ENCODE measurements around the gene SPATA31D3.
"Not testable (repeated sequence)": the region's sequence is repeated elsewhere in the genome, so short reads cannot be mapped to it uniquely, and the experiment has no call there.

Gene SPATA31D3

GRCh38 chr9:81943393-81943792 lies at the start of gene SPATA31D3:
SPATA31D3 (plus strand) TSS chr9:81943500; CDS start chr9:81943586, 86 bp downstream.
- not testable (repeated sequence) for DNase-seq

- no peak for DNase-seq
These were observed 49.4 kb upstream of the SPATA31D3 start for GRCh38 chr9:81893929-81894328.

- no peak for DNase-seq
These were observed 48.4 kb upstream of the SPATA31D3 start for GRCh38 chr9:81894891-81895290.

GRCh38 chr9:81896070-81896469 lies 47.2 kb upstream of the SPATA31D3 start:
- no peak for DNase-seq

GRCh38 chr9:81898851-81899250 lies 44.4 kb upstream of the SPATA31D3 start:
- no peak for DNase-seq

- no peak for DNase-seq
These were observed 41.1 kb upstream of the SPATA31D3 start for GRCh38 chr9:81902196-81902595.

GRCh38 chr9:81902626-81903025 lies 40.7 kb upstream of the SPATA31D3 start:
- DNase-seq: no peak

- DNase-seq: no peak
These were observed 36.6 kb upstream of the SPATA31D3 start for GRCh38 chr9:81906671-81907070.

- DNase-seq: no peak
These were observed 31.2 kb upstream of the SPATA31D3 start for GRCh38 chr9:81912135-81912534.

GRCh38 chr9:81915801-81916505 lies 27.3 kb upstream of the SPATA31D3 start:
- no peak for DNase-seq

GRCh38 chr9:81918507-81918906 lies 24.8 kb upstream of the SPATA31D3 start:
- not testable (repeated sequence) for DNase-seq

GRCh38 chr9:81928305-81928704 lies 15.0 kb upstream of the SPATA31D3 start, which contains the start of gene SPATA31D4:
SPATA31D4 (plus strand) TSS chr9:81928428; CDS start chr9:81928514, 86 bp downstream.
- not testable (repeated sequence) for DNase-seq

GRCh38 chr9:81930147-81930546 lies 13.2 kb upstream of the SPATA31D3 start:
- not testable (repeated sequence) for DNase-seq

- DNase-seq: not testable (repeated sequence)
These were observed 9.8 kb upstream of the SPATA31D3 start for GRCh38 chr9:81933547-81933946.

- DNase-seq: not testable (repeated sequence)
These were observed 5.3 kb downstream of the SPATA31D3 start for GRCh38 chr9:81948650-81949049.

GRCh38 chr9:81953096-81953495 lies 9.8 kb downstream of the SPATA31D3 start:
- no peak for DNase-seq

GRCh38 chr9:81955625-81956024 lies 12.3 kb downstream of the SPATA31D3 start:
- no peak for DNase-seq

- no peak for DNase-seq
These were observed 21.2 kb downstream of the SPATA31D3 start for GRCh38 chr9:81964218-81965171.

- no peak for DNase-seq
These were observed 24.7 kb downstream of the SPATA31D3 start for GRCh38 chr9:81968026-81968425.

GRCh38 chr9:81969971-81970370 lies 26.7 kb downstream of the SPATA31D3 start:
- DNase-seq: no peak

- DNase-seq: no peak
These were observed 28.4 kb downstream of the SPATA31D3 start for GRCh38 chr9:81971727-81972126.

- no peak for DNase-seq
These were observed 31.5 kb downstream of the SPATA31D3 start for GRCh38 chr9:81974764-81975163.

- no peak for DNase-seq
These were observed 33.1 kb downstream of the SPATA31D3 start for GRCh38 chr9:81976351-81976750.

- DNase-seq: no peak
These were observed 35.9 kb downstream of the SPATA31D3 start for GRCh38 chr9:81979196-81979595.
